Renal pelvis (tissue), 4 donors: ENCODE data around the gene CMIP. TPM values are rescaled to one million over a fixed set of nuclear protein-coding genes. Genes with fewer than 3 reads are reported as not detected.

ENCODE experiments used
- DNase-seq: peaks from one replicate; pipeline ENCODE4 v3.0.0-alpha.2; 2013
- polyA plus RNA-seq, 3 donors: library from polyadenylated mRNA; unstranded; fragments of 120-200 nt; gene quantifications; one replicate each; pipeline ENCODE4 v1.2.1, GENCODE V29; 2013; ENCODE audit not compliant: insufficient read length in 3 of 3

The CMIP gene
- polyA plus RNA-seq, 3 donors: 43.5 to 56.5 (median 51.5) TPM

DNA sequence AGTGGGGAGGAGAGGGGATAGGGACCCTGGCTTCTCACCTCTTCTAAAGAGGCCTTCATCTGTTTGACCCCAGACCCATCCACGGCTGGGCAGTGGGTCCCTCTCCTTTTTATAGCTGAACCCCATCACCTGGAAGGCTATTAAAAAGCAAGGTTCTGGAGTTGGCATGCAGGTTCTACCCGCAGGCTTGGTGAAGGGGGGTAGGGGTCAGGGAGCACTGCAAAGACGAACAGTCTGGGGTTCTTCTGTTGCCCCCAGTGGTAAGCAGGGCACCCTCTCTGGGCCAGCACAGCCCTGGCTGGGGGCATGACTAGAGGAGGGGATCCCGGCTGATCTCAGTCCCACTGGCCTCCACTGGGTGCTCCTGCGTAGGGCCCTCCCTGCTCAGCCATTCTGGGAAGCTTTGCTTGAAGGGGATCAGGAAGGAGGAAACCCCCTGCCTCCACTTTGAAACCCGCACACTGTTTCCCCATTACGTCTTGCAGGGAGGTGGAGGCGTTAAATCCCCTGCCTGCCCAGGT, 13.6 kb downstream of the CMIP start:
- DNase-seq: no peak

- no peak for DNase-seq
Measured at GRCh38 chr16:81458827-81459598, 14.4 kb downstream of the CMIP start.

- DNase-seq: no peak
Measured at GRCh38 chr16:81460075-81460474, 15.5 kb downstream of the CMIP start.

DNA sequence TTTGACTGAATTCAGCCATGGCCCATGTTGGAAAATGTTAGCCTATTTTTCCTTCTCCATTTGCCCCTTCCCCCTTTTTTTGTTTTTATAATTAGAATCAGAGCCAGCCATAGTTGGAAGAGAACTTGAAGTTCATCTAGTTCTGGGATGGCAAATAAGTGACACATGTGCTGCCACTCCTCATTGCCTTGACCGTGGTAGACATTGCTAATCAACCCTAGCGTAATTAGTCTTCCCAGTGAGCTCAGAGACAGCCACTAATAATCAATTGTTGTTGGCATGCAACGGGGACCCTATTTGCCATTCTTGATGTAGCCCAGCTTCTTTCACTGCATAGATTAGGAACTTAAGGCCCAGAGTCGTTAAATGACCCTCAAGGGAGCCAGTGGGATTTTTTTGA, 16.6 kb downstream of the CMIP start:
- no peak for DNase-seq

- no peak for DNase-seq
Measured at GRCh38 chr16:81461766-81462165, 17.2 kb downstream of the CMIP start.

DNA sequence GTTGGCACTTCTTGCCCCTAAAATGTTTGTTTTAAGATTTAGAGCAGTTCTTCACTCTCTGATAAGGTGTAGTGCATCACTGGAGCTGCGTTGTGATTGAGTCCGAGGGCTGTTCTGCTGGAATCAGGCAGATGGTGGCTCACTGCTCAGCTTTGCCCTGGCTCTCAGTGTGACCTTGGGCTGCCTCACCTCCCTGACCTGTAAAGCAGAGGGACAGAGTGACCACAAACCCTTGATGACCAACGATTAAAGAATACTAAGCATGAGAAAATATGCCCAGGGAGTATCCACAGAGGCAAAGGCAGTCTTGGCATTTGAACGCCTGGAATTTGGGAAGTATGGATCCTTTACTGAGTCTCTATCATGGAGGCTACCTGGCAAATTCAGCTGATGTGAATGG, 18.1 kb downstream of the CMIP start:
- DNase-seq: no peak

DNA sequence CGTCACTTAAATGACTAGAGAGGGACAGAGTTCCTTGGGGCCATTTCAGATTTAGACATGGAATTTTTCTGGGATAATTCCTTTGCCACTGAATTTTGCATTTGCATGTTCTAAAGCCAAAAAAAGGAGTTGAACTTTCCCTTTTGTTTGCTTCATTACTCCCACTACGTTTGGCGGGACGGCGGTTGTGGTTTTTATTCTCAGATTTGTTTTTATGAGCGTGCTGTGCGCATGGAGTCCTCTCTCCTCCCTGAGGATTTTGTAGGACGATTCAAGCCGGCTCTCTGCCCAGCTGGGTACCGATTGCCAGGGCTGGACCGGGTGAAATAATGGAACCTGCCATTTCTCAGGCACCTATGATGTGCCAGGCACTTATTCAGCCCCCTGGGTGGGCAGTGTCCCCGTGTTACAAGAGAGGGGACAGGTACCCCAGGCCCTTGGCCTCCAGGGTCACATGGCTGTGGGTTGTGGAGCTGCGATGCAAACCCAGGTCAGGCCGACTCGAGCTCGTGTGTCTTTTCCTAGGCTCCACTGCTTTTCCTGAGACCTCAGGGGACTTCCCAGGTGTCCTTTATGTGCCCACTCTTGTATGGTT, 18.8 kb downstream of the CMIP start:
- DNase-seq: no peak

GRCh38 chr16:81464279-81464678, 19.7 kb downstream of the CMIP start:
- DNase-seq: no peak

- DNase-seq: no peak
Measured at GRCh38 chr16:81465375-81465943, 20.9 kb downstream of the CMIP start.

DNA sequence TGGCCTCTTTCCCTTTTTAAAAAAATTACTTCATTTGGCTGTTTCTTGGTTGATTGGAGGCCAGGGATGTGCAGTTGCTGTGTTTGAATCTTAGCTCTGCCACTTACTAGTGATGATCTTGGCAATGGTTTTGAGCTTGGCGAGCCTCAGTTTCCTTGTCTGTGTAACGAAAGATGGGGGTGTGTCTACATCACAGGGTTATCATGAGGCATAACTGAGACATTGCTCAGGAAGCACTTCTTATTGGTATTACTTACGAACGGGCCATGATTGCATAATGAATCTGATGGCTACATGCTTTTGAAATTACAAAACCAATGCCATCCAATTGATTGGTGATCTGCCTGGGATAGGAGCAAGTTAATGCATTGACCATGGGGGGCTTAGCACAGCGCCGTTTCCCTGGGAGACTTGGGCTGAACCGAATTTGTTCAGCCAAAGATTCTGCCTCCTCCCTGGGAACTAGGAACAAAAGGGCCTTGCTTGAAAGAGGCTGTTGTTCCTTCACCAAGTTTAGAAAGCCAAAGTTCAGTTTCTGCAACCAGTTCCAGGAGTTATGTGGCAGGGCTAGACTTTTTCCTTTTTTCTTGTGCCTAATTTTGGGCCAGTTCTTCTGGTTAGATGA, 21.9 kb downstream of the CMIP start:
- DNase-seq: no peak

DNA sequence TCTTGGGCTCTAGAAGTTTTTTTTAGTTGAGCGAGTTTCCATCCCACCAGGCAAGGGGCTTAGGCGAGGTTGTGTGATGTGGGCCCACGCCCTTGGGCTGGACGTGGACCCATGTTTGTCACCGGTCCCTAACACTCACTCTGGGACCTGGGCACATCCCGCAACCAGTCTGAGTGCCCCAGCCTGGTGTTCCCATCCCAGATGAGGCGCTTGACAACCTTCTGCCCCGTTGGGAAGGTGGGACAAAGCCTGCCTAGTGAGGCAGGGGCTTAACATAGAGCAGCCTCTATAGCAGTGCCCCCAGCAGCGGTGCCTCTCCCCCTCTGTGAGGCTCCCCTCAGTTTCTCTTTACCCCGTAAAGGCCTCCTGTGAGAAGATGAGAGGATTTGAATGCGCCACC, 22.5 kb downstream of the CMIP start:
- DNase-seq: no peak

- DNase-seq: no peak
Measured at GRCh38 chr16:81467815-81468214, 23.2 kb downstream of the CMIP start.

- no peak for DNase-seq
Measured at GRCh38 chr16:81468269-81468902, 23.8 kb downstream of the CMIP start.

- DNase-seq: no peak
Measured at GRCh38 chr16:81469183-81469677, 24.6 kb downstream of the CMIP start.

GRCh38 chr16:81469710-81470535, 25.3 kb downstream of the CMIP start:
- no peak for DNase-seq

- no peak for DNase-seq
Measured at GRCh38 chr16:81470796-81471636, 26.4 kb downstream of the CMIP start.

GRCh38 chr16:81471882-81472281, 27.3 kb downstream of the CMIP start:
- DNase-seq: no peak

GRCh38 chr16:81472391-81472790, 27.8 kb downstream of the CMIP start:
- no peak for DNase-seq

GRCh38 chr16:81473066-81473488, 28.5 kb downstream of the CMIP start:
- DNase-seq: no peak

DNA sequence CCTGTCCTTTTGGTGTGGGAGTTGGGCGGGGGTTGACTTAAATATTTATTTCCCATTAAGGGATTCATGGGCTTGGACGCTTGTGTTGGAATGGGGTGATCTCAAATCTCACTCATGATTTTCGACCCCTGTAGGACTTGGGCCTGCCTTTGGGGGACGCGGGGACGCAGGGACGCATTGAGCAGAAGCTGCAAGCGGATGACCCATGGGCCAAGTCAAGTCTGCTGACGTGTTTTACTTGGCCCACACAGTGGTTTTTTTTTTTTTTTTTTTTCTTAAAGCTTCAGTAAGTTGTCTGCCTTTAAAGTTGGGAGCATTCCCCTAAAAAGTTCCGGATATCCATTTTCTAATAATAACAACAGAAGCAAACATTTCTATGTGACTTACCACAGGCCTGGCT, 28.9 kb downstream of the CMIP start:
- DNase-seq: peak; percentile 67
